GM12864 (cell line): ENCODE results near the gene FAT1.

ENCODE experiments used
- DNase-seq: peaks from one replicate; pipeline ENCODE4 v3.0.0-alpha.2; 2011; ENCODE audit warnings: low read depth
- H3K4me3 ChIP-seq: 2 replicates; pipeline ENCODE4 v1.5.1; 2011; ENCODE audit warnings: mild to moderate bottlenecking, low read depth, low read length, control low read depth
- TF ChIP-seq, protein P1 (sequence below): IDR thresholded peaks from 2 replicates; pipeline ENCODE4 v1.5.1; 2011; ENCODE audit warnings: low read depth, mild to moderate bottlenecking, moderate library complexity, low read length, control low read depth, inconsistent platforms; ENCODE audit errors: missing control alignments

FAT1 gene

DNA sequence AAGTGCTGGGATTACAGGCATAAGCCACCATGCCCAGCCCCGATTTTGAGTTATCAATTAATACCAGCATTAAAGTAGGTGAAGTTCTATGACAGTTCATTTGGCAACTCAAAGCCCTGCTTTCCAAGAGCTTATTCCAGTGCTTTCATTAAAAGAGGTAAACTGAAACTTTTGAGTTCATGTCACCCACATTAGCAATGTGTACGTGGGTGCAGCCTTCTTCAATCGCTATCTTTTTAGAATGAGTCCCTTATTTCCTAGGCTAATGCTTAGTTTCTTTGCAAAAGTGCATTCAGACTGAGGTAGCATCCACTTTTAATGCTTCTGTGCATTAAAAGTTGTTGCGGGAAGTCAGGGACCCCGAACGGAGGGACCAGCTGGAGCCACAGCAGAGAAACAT is 142.2 kb downstream of the FAT1 start:
- H3K4me3 ChIP-seq: no peak overlapping the region
- TF ChIP-seq, protein P1, sequence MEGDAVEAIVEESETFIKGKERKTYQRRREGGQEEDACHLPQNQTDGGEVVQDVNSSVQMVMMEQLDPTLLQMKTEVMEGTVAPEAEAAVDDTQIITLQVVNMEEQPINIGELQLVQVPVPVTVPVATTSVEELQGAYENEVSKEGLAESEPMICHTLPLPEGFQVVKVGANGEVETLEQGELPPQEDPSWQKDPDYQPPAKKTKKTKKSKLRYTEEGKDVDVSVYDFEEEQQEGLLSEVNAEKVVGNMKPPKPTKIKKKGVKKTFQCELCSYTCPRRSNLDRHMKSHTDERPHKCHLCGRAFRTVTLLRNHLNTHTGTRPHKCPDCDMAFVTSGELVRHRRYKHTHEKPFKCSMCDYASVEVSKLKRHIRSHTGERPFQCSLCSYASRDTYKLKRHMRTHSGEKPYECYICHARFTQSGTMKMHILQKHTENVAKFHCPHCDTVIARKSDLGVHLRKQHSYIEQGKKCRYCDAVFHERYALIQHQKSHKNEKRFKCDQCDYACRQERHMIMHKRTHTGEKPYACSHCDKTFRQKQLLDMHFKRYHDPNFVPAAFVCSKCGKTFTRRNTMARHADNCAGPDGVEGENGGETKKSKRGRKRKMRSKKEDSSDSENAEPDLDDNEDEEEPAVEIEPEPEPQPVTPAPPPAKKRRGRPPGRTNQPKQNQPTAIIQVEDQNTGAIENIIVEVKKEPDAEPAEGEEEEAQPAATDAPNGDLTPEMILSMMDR: no peak
- DNase-seq: no peak

DNA sequence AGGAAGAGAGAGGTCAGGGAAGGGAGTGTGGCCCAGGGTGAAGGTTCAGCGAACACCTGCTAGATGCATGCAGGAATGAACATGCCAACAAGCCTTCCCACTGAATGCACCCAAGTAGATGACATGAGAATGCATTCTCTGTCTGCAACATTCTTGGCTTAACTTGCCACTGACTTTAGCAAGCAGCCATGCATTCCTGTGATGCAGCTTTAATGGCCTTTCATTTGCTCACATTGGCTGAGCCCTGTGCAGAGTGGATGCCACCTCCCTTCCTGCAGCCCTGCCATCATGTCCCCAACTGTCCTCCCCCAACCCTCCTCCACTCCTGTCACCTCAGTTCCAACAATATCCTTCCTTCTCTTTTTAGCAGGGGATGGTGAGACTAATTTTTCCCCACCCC is 143.0 kb downstream of the FAT1 start:
- H3K4me3 ChIP-seq: no peak overlapping the region
- TF ChIP-seq, protein P1: no peak
- DNase-seq: no peak

DNA sequence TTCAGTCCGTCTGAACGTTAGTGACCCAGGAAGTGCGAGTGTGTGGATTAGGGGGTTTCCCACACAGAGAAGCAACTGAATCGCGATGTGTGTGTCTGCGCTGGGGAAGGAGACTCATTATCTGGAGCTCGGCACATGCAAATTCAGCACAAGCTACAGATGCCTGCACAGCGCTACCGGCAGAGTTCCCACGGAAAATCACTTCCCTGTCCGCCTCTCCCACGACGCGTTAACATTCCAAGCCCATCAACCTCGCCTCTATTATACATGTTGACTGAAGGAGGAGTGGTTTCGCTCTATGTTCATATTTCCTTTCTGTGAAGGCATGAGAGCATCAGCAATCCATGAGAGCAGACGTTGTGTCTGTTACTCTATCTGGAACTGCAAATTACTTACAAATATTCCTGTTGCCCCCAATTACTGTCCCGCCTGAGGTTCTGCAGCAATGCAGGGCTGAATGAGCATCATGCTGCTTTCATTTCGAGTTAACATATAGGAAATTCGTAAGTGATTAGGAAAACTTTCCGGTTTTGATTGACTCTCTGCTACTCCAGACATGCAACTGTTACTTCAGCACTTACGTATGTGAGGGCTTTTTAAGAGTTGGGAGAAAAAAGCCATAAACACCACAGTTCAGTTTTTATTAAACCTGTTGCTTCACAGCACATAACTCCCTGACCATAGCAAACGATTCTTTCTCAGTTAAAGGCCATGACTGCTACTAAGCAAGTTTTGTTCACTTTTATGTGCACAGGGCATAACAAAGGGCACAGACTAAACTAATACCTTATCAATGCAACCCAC is 153.3 kb downstream of the FAT1 start:
- no peak for DNase-seq
- TF ChIP-seq, protein P1: no peak
- H3K4me3 ChIP-seq: no peak overlapping the region

DNA sequence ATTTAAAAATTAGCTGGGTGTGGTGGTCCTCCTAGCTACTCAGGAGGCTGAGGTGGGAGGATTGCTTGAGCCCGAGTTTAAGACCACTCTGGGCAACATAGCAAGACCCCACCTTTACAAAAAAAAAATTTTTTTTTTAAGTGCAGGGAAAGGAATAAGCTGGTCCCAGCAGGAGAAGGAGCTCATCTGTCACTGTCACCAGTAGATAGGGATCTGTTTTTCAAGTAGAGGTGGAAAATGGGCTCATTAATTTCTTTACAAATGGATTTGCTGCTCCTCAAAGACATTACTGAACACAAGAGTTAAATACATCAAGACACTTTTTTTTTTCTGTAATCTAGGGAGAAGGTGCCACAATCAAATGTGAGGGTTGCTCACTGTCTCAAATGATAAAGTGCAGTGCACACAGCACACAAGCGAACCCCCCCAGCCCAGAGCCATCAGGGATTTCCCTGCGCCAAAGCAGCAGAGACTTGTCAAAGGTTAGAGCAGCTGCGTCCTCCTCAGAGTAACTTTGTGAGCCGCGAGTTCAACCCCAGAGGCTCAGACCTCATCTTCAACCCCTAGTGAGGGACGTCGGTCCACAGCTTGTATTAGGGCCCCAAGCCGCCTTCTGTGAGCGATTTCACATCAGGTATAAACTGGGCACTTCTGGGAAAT is 154.0 kb downstream of the FAT1 start:
- no peak for DNase-seq
- TF ChIP-seq, protein P1: no peak
- H3K4me3 ChIP-seq: no peak overlapping the region

DNA sequence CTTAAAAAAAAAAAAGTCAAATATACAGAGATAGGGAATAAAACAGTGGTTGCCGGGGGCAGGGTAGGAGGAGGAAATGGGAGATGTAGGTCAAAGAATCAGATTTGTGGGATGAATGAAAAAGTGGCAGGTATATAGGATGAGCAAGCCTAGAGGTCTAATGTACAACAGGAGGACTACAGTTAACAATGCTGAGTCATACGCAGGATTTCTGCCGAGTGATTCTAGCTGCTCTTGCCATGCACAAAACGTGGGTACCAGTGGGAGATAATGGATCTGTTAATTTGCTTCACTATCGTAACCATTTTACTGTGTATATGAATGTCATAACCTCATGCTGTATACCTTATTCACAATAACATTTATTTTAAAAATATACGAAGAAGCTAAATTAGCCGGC is 157.6 kb downstream of the FAT1 start:
- TF ChIP-seq, protein P1: no peak
- H3K4me3 ChIP-seq: no peak overlapping the region
- no peak for DNase-seq

DNA sequence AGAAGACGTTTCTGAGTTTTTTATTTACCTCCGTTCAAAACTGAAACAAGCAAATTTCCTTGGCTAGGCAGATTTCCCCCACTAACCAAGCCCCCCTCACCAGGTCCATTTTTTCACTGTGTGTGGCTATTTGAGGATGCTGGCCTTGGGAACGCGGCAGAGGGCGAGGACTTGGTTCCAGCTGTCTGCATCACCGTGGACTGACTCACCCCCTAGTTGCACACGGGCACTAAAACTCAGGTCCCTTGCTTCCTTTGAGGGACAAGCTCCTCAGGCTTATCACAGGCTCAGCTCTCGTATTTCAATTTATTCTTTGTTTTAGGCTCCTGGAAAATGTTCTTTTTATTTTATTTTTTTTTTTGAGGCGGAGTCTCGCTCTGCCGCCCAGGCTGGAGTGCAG is 159.9 kb downstream of the FAT1 start:
- DNase-seq: no peak
- H3K4me3 ChIP-seq: no peak overlapping the region
- TF ChIP-seq, protein P1: no peak

DNA sequence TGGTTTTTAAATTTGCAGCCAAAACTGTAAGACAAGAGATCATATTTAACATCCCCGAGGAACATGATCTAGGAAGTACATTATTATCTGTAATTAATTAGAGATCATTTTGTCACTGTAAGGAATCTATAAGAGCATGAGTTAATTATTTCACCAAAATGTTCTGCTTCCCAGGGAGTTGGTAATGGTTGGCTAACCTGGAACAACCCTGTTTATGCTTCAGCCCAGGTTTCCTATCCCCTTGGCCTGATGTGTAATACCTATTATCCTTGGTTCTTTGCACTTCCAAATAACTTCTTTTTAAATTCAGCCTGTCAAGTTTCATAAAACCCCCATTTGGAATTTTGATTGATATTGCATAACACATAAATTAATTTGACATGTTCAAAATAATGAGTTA is 161.9 kb downstream of the FAT1 start:
- DNase-seq: no peak
- TF ChIP-seq, protein P1: no peak
- no peak overlapping the region for H3K4me3 ChIP-seq
